Measurements from ENCODE around the gene SNAPIN.

SNAPIN gene

GRCh38 chr1:153616144-153616916 lies 42.2 kb upstream of the SNAPIN start, which contains the start of gene S100A14:
Gene S100A14 (minus strand): TSS chr1:153616325. CDS start chr1:153615858, 467 bp downstream.
- H3K9ac ChIP-seq: no peak within 1 kb of the TSS
- peak within 1 kb of the TSS; percentile 36 for H2AFZ ChIP-seq
- peak within 1 kb of the TSS; percentile 72 for H3K27ac ChIP-seq
- no peaks in the 10 kb centered on the region for H3K79me2 ChIP-seq
- peak within 1 kb of the TSS; percentile 58 for H3K4me2 ChIP-seq (ENCODE audit: low read length)
- peaks cover 12% of the 10 kb centered on the region for H3K4me1 ChIP-seq
- H3K36me3 ChIP-seq (ENCODE audit: control insufficient read depth, insufficient read depth, low read length): no peaks in the 10 kb centered on the region
- H3K27me3 ChIP-seq (ENCODE audit: control insufficient read depth, insufficient read depth, low read length): no peaks in the 10 kb centered on the region
- no peaks in the 10 kb centered on the region for H3K9me3 ChIP-seq (ENCODE audit: control insufficient read depth, low read length)
- H3K4me3 ChIP-seq (ENCODE audit: low read depth, low read length): peak within 1 kb of the TSS; percentile 50
- TF ChIP-seq CTCF (IDR thresholded peaks at IDR 0.05): no peak

GRCh38 chr1:153616917-153617311 lies 41.6 kb upstream of the SNAPIN start:
- H3K4me1 ChIP-seq: peaks cover 10% of the 10 kb centered on the region
- no peaks in the 10 kb centered on the region for H3K9me3 ChIP-seq (ENCODE audit: control insufficient read depth, low read length)
- no peak for TF ChIP-seq CTCF (IDR thresholded peaks at IDR 0.05)
- peak overlapping the region; percentile 72 for H3K27ac ChIP-seq
- H3K9ac ChIP-seq: no peak overlapping the region
- H2AFZ ChIP-seq: peak overlapping the region; percentile 36
- no peaks in the 10 kb centered on the region for H3K27me3 ChIP-seq (ENCODE audit: control insufficient read depth, insufficient read depth, low read length)
- H3K4me2 ChIP-seq (ENCODE audit: low read length): peak overlapping the region; percentile 2
- no peaks in the 10 kb centered on the region for H3K79me2 ChIP-seq
- no peak overlapping the region for H3K4me3 ChIP-seq (ENCODE audit: low read depth, low read length)
- no peaks in the 10 kb centered on the region for H3K36me3 ChIP-seq (ENCODE audit: control insufficient read depth, insufficient read depth, low read length)

DNA sequence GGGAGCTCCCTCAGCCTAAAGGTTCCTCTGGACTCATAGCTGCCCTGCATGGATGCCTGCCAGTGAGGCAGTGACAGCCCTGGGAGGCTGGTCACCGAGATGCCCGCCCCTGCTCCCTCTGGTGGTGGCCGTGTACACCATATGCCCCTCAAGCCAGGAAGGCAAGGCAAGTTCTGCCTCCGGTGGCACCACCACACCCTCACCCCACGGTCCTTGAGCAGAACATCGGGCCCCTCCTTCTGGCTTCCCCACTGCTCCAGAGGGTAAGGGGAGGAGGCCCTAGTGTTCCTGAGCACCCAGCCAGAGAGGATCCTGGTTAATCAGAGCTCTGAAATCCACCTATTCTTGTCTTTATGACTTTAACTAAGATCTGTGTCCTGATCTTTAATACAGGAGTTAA lies 40.8 kb upstream of the SNAPIN start:
- Histone ChIP-seq H2AFZ (peak overlapping the region; percentile 19), H3K4me1 (peaks cover 10% of the 10 kb centered on the region), H3K4me2 (ENCODE audit: low read length) (no peak overlapping the region), H3K79me2 (no peaks in the 10 kb centered on the region), H3K4me3 (ENCODE audit: low read depth, low read length) (no peak overlapping the region), H3K9ac (no peak overlapping the region), H3K9me3 (ENCODE audit: control insufficient read depth, low read length) (no peaks in the 10 kb centered on the region), H3K36me3 (ENCODE audit: control insufficient read depth, insufficient read depth, low read length) (no peaks in the 10 kb centered on the region), H3K27ac (no peak overlapping the region), H3K27me3 (ENCODE audit: control insufficient read depth, insufficient read depth, low read length) (no peaks in the 10 kb centered on the region)
- peak; percentile 66 for TF ChIP-seq CTCF (IDR thresholded peaks at IDR 0.05)

- no peak for TF ChIP-seq CTCF (IDR thresholded peaks at IDR 0.05)
- H3K27me3 ChIP-seq (ENCODE audit: control insufficient read depth, insufficient read depth, low read length): no peaks in the 10 kb centered on the region
- H3K27ac ChIP-seq: no peak overlapping the region
- no peak overlapping the region for H3K9ac ChIP-seq
- H3K79me2 ChIP-seq: peaks cover 2% of the 10 kb centered on the region
- H3K36me3 ChIP-seq (ENCODE audit: control insufficient read depth, insufficient read depth, low read length): no peaks in the 10 kb centered on the region
- H3K9me3 ChIP-seq (ENCODE audit: control insufficient read depth, low read length): no peaks in the 10 kb centered on the region
- H3K4me1 ChIP-seq: peaks cover 10% of the 10 kb centered on the region
- no peak overlapping the region for H3K4me3 ChIP-seq (ENCODE audit: low read depth, low read length)
- H3K4me2 ChIP-seq (ENCODE audit: low read length): no peak overlapping the region
- H2AFZ ChIP-seq: no peak overlapping the region
These were observed 39.3 kb upstream of the SNAPIN start for GRCh38 chr1:153619171-153619570.

DNA sequence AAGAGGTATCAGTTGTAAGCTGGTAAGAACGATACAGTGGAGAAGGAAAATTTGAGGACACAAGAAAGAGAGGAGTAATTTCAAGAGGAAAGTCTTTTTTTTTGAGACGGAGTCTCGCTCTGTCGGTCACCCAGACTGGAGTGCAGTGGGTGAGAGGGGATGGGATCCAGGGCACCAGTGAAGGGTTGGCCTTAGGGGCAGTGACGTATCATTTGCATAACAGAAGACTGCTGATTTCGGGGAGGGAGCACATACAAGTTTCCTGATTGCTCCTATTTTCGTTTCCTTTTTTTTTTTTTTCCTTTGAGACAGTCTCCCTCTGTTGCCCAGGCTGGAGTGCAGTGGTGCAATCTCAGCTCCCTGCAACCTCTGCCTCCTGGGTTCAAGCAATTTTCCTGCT lies 35.4 kb upstream of the SNAPIN start:
- H2AFZ ChIP-seq: no peak overlapping the region
- H3K9ac ChIP-seq: no peak overlapping the region
- peaks cover 16% of the 10 kb centered on the region for H3K4me1 ChIP-seq
- no peaks in the 10 kb centered on the region for H3K36me3 ChIP-seq (ENCODE audit: control insufficient read depth, insufficient read depth, low read length)
- H3K27ac ChIP-seq: no peak overlapping the region
- peaks cover 6% of the 10 kb centered on the region for H3K79me2 ChIP-seq
- H3K9me3 ChIP-seq (ENCODE audit: control insufficient read depth, low read length): no peaks in the 10 kb centered on the region
- no peak overlapping the region for H3K4me3 ChIP-seq (ENCODE audit: low read depth, low read length)
- no peaks in the 10 kb centered on the region for H3K27me3 ChIP-seq (ENCODE audit: control insufficient read depth, insufficient read depth, low read length)
- H3K4me2 ChIP-seq (ENCODE audit: low read length): no peak overlapping the region
- TF ChIP-seq CTCF (IDR thresholded peaks at IDR 0.05): no peak
